KMS-11 (cell line): ENCODE results near the gene DOK7.

ENCODE experiments used
- H2AFZ ChIP-seq: fragments of 200-600 bp; sonication (generic); 2 replicates; pipeline ENCODE4 v1.6.1; 2016; ENCODE audit warnings: antibody characterized with exemption, mixed run types, low read depth
- H3K27ac ChIP-seq: fragments of 200-600 bp; sonication (generic); 2 replicates; pipeline ENCODE4 v1.6.1; 2016; ENCODE audit warnings: mild to moderate bottlenecking, mixed run types
- H3K27me3 ChIP-seq: fragments of 200-600 bp; sonication (generic); 2 replicates; pipeline ENCODE4 v1.6.1; 2017; ENCODE audit warnings: mild to moderate bottlenecking, low read depth, mixed run types, moderate library complexity; ENCODE audit not compliant: insufficient read depth
- H3K36me3 ChIP-seq: fragments of 200-600 bp; sonication (generic); 2 replicates; pipeline ENCODE4 v1.6.1; 2017; ENCODE audit warnings: mild to moderate bottlenecking, mixed run types; ENCODE audit not compliant: insufficient read depth
- H3K4me1 ChIP-seq: fragments of 200-600 bp; sonication (generic); 2 replicates; pipeline ENCODE4 v1.6.1; 2016; ENCODE audit warnings: mild to moderate bottlenecking, low read depth, mixed run types; ENCODE audit not compliant: poor library complexity, severe bottlenecking
- H3K4me2 ChIP-seq: fragments of 200-600 bp; sonication (generic); 2 replicates; pipeline ENCODE4 v1.7.0; 2016; ENCODE audit warnings: mild to moderate bottlenecking, mixed run types
- H3K4me3 ChIP-seq: fragments of 200-600 bp; sonication (generic); IDR thresholded peaks from 2 replicates; pipeline ENCODE4 v1.6.1; 2017; ENCODE audit warnings: low read depth, low read length, mixed read lengths; ENCODE audit not compliant: insufficient read depth
- H3K79me2 ChIP-seq: fragments of 200-600 bp; sonication (generic); 2 replicates; pipeline ENCODE4 v1.6.1; 2016; ENCODE audit warnings: low read depth, mixed run types; ENCODE audit not compliant: insufficient read depth
- H3K9ac ChIP-seq: fragments of 200-600 bp; sonication (generic); 2 replicates; pipeline ENCODE4 v1.6.1; 2016; ENCODE audit warnings: mild to moderate bottlenecking, mixed run types
- H4K20me1 ChIP-seq: fragments of 200-600 bp; sonication (generic); 2 replicates; pipeline ENCODE4 v1.6.1; 2016; ENCODE audit warnings: mild to moderate bottlenecking, mixed run types; ENCODE audit not compliant: insufficient read depth
- TF ChIP-seq, protein P1 (sequence below): fragments of 200-600 bp; sonication (generic); conservative IDR thresholded peaks from 2 replicates; pipeline ENCODE4 v1.6.1; 2017; ENCODE audit warnings: low read depth, mild to moderate bottlenecking, antibody characterized with exemption, low read length, moderate library complexity, mixed read lengths

The DOK7 gene

DNA sequence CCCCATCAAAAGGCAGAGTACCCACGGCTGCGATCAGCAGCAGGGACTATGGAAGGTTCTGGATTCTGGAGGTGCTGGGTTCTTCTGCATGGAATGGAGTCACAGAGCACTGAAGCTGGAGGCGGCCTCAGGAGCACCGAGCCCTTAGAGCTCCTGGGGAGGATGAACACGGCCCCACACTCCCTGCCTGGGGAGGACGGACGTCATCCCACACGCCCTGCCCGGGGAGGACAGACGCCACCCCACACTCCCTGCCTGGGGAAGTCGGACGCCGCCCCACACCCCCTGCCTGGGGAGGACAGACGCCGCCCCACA lies 59.2 kb downstream of the DOK7 start:
- Histone ChIP-seq H4K20me1 (no peaks in the 10 kb centered on the region), H3K79me2 (no peaks in the 10 kb centered on the region), H3K27me3 (no peaks in the 10 kb centered on the region), H3K4me3 (no peak overlapping the region), H3K27ac (no peak overlapping the region), H3K4me2 (no peak overlapping the region), H3K36me3 (no peaks in the 10 kb centered on the region), H3K4me1 (no peaks in the 10 kb centered on the region), H3K9ac (no peak overlapping the region), H2AFZ (no peak overlapping the region)
- TF ChIP-seq, protein P1, sequence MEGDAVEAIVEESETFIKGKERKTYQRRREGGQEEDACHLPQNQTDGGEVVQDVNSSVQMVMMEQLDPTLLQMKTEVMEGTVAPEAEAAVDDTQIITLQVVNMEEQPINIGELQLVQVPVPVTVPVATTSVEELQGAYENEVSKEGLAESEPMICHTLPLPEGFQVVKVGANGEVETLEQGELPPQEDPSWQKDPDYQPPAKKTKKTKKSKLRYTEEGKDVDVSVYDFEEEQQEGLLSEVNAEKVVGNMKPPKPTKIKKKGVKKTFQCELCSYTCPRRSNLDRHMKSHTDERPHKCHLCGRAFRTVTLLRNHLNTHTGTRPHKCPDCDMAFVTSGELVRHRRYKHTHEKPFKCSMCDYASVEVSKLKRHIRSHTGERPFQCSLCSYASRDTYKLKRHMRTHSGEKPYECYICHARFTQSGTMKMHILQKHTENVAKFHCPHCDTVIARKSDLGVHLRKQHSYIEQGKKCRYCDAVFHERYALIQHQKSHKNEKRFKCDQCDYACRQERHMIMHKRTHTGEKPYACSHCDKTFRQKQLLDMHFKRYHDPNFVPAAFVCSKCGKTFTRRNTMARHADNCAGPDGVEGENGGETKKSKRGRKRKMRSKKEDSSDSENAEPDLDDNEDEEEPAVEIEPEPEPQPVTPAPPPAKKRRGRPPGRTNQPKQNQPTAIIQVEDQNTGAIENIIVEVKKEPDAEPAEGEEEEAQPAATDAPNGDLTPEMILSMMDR, result no peak

DNA sequence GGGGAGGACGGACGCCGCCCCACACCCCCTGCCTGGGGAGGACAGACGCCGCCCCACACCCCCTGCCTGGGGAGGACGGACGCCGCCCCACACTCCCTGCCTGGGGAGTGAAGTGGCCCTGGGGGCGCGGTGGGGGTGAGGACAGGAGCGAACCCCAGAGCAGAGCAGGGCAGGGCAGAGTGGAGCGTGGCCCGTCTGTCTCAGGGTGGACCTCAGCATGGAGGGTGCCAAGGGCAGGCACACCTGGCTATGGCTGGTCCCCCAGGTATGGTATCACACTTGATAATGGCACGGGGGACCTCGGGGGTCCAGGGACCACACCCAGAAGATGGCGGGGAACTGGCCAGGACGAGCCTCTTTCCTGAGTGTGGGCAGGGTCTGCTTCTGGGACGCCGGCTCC lies 59.5 kb downstream of the DOK7 start:
- H3K9ac ChIP-seq, result no peak overlapping the region
- H3K27ac ChIP-seq, result no peak overlapping the region
- no peaks in the 10 kb centered on the region for H3K4me1 ChIP-seq
- no peaks in the 10 kb centered on the region for H4K20me1 ChIP-seq
- no peak overlapping the region for H3K4me3 ChIP-seq
- H3K27me3 ChIP-seq, result no peaks in the 10 kb centered on the region
- H3K79me2 ChIP-seq, result no peaks in the 10 kb centered on the region
- TF ChIP-seq, protein P1, result no peak
- no peaks in the 10 kb centered on the region for H3K36me3 ChIP-seq
- H3K4me2 ChIP-seq, result no peak overlapping the region
- H2AFZ ChIP-seq, result no peak overlapping the region

DNA sequence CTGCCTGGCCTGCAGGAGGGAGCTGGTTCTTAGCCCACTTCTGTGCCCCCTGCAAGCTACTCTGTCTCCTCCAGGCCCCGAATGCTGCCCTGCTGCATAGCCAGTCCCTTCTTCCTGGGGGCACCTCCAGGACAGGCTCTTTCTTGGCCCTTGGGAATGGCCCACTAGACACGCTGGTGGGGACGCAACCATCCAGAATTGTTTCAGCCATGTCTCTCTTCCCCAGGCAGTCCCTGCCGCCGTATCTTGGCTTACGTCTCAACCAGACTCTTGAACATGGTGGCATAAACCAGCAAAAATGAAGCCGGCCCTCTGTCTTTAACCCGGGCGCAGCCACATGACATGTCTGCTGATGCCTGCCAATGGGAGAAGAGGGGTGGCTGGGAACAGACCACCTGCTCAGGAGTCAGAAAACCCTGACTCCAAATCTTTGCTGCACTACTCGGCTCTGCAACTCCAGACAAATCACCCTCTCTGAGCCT lies 60.1 kb downstream of the DOK7 start:
- Histone ChIP-seq H3K9ac (no peak overlapping the region), H3K79me2 (no peaks in the 10 kb centered on the region), H3K4me2 (no peak overlapping the region), H4K20me1 (no peaks in the 10 kb centered on the region), H3K4me3 (no peak overlapping the region), H3K36me3 (no peaks in the 10 kb centered on the region), H3K4me1 (no peaks in the 10 kb centered on the region), H2AFZ (no peak overlapping the region), H3K27me3 (no peaks in the 10 kb centered on the region), H3K27ac (no peak overlapping the region)
- TF ChIP-seq, protein P1, result no peak

DNA sequence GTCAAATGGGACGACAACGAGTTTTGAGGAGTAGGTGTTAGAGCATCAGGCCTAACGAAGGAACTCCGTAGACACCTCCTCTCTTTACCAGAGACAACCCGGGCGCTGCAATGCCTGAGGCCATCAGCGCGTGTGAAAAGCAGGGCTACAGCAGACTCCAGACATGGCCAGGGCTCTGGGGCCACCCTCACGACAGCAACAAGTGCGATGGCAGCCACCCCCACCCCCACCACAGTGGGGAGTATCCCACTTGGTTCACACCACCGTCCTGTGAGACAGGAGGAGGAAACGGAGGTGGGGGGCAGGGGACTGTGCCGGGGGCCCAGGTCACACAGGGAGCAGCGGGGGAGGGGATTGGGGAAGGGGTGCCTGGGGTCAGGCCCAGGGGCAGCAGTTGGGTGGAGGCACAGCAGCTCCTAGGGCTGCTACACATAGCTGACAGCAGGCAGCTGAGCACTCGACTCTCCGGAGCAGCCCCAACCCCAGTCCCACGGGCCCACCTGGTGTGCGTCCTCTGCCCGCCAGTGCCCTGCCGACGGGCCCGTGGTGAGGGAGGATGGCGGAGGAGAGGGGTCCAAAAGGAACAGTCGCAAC lies 60.6 kb downstream of the DOK7 start:
- no peak overlapping the region for H3K4me2 ChIP-seq
- H3K79me2 ChIP-seq, result no peaks in the 10 kb centered on the region
- H3K9ac ChIP-seq, result no peak overlapping the region
- no peak overlapping the region for H3K4me3 ChIP-seq
- no peaks in the 10 kb centered on the region for H3K36me3 ChIP-seq
- no peaks in the 10 kb centered on the region for H4K20me1 ChIP-seq
- H3K27me3 ChIP-seq, result no peaks in the 10 kb centered on the region
- H3K4me1 ChIP-seq, result no peaks in the 10 kb centered on the region
- H3K27ac ChIP-seq, result no peak overlapping the region
- TF ChIP-seq, protein P1, result no peak
- H2AFZ ChIP-seq, result no peak overlapping the region
